Adrenal gland (tissue), 5 donors: Measurements from ENCODE around the gene REEP5.
"Not testable (repeated sequence)": the region's sequence is repeated elsewhere in the genome, so short reads cannot be mapped to it uniquely, and the experiment has no call there.

Experiments
- POLR2A ChIP-seq, 2 donors: fragments of 450-650 bp; IDR thresholded peaks; one replicate each; pipeline ENCODE4 v1.6.1; 2017; ENCODE audit warnings: antibody characterized with exemption in 2 of 2, mild to moderate bottlenecking in 2 of 2, moderate library complexity in 1 of 2
- TF ChIP-seq, protein P1 (sequence below), 6 experiments: fragments of 450-650 bp in 4 of 6; fragments of 200-600 bp in 2 of 6; sonication (generic) in 1 of 6; IDR thresholded peaks; 1 replicate in 5 of 6; 2 replicates in 1 of 6; pipeline versions ENCODE4 v1.5.1 to v1.8.0; 2016 to 2021; ENCODE audit warnings: antibody characterized with exemption in 6 of 6, mild to moderate bottlenecking in 2 of 6, moderate library complexity in 1 of 6
- donor health status: DM: no; HTN: no; CAD: no.

DNA sequence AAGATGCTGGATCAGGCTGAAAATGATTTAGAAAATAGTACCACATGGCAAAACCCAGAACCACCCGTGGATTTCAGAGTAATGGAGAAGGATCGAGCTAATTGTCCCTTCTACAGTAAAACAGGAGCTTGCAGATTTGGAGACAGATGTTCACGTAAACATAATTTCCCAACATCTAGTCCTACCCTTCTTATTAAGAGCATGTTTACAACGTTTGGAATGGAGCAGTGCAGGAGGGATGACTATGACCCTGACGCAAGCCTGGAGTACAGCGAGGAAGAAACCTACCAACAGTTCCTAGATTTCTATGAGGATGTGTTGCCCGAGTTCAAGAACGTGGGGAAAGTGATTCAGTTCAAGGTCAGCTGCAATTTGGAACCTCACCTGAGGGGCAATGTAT lies 30.0 kb downstream of the REEP5 start:
- TF ChIP-seq, protein P1, sequence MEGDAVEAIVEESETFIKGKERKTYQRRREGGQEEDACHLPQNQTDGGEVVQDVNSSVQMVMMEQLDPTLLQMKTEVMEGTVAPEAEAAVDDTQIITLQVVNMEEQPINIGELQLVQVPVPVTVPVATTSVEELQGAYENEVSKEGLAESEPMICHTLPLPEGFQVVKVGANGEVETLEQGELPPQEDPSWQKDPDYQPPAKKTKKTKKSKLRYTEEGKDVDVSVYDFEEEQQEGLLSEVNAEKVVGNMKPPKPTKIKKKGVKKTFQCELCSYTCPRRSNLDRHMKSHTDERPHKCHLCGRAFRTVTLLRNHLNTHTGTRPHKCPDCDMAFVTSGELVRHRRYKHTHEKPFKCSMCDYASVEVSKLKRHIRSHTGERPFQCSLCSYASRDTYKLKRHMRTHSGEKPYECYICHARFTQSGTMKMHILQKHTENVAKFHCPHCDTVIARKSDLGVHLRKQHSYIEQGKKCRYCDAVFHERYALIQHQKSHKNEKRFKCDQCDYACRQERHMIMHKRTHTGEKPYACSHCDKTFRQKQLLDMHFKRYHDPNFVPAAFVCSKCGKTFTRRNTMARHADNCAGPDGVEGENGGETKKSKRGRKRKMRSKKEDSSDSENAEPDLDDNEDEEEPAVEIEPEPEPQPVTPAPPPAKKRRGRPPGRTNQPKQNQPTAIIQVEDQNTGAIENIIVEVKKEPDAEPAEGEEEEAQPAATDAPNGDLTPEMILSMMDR (IDR thresholded peaks at IDR 0.05), result not testable (repeated sequence)
- TF ChIP-seq POLR2A (IDR thresholded peaks at IDR 0.05), result not testable (repeated sequence)
